ENCODE results near the gene CAMTA1.

CAMTA1 gene

DNA sequence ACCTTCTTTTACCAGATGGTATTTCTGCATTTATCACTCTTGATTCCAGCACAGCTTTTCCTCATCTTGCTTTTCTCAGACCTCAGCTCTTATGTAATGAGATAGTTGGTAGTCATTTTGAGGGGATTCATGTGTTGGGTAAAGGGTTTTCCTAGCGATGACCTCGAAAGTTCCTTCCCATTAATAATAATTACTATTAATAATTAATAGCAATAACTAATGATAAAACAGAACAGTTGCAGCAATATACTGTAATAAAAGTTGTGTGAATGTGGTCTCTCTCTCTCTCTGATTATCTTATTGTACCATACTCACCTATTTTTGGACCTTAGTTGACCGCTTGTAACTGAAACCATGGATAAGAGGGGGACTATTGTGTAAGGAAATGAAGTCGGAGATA is 14.2 kb downstream of the CAMTA1 start:
- DNase-seq (ENCODE audit: low read depth) = no peak
- H3K4me3 ChIP-seq (ENCODE audit: low read depth, low read length) = no peak overlapping the region
- TF ChIP-seq, protein P1, sequence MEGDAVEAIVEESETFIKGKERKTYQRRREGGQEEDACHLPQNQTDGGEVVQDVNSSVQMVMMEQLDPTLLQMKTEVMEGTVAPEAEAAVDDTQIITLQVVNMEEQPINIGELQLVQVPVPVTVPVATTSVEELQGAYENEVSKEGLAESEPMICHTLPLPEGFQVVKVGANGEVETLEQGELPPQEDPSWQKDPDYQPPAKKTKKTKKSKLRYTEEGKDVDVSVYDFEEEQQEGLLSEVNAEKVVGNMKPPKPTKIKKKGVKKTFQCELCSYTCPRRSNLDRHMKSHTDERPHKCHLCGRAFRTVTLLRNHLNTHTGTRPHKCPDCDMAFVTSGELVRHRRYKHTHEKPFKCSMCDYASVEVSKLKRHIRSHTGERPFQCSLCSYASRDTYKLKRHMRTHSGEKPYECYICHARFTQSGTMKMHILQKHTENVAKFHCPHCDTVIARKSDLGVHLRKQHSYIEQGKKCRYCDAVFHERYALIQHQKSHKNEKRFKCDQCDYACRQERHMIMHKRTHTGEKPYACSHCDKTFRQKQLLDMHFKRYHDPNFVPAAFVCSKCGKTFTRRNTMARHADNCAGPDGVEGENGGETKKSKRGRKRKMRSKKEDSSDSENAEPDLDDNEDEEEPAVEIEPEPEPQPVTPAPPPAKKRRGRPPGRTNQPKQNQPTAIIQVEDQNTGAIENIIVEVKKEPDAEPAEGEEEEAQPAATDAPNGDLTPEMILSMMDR (IDR thresholded peaks at IDR 0.05; ENCODE audit: insufficient read depth, low read depth, low read length, missing control alignments) = no peak

DNA sequence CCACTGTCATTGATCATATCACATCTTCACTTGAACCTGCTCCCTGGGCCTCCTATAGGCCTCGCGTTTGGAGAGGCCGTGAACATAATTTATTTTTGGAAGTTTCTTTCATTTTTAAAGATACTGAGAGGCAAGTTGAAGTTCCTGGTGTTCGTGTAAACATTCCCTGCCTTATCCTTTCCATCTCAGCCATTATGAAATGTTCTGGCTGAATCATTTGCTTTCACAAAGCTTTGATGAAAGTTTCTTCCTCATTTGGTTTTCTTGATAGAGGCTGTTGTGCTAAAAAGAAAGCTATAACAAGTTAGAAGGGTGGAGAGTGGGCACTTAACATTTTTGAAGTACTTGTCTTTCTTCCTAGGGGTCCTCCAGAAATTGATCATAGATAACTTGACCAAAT is 15.5 kb downstream of the CAMTA1 start:
- H3K4me3 ChIP-seq (ENCODE audit: low read depth, low read length) = no peak overlapping the region
- TF ChIP-seq, protein P1 (IDR thresholded peaks at IDR 0.05; ENCODE audit: insufficient read depth, low read depth, low read length, missing control alignments) = no peak
- no peak for DNase-seq (ENCODE audit: low read depth)

DNA sequence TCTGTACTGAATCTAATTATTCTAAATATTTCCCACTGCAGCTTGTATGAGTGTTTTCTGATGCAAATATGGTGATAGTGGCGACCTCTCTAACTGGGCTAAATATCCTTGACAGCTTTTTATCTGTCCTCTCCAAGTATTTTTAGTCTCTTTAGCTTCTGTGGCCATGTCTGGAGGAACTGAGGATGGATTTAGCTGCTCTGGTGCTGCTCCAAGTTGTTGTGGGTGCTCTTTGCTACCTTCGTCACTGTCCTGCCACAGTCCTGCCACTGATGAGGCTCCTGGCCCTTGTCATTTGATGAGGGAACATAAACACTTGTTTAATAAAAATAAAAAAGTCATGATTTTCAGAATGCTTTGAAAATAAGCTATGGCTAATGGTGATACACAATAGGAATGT is 15.9 kb downstream of the CAMTA1 start:
- TF ChIP-seq, protein P1 (IDR thresholded peaks at IDR 0.05; ENCODE audit: insufficient read depth, low read depth, low read length, missing control alignments) = no peak
- H3K4me3 ChIP-seq (ENCODE audit: low read depth, low read length) = no peak overlapping the region
- no peak for DNase-seq (ENCODE audit: low read depth)

DNA sequence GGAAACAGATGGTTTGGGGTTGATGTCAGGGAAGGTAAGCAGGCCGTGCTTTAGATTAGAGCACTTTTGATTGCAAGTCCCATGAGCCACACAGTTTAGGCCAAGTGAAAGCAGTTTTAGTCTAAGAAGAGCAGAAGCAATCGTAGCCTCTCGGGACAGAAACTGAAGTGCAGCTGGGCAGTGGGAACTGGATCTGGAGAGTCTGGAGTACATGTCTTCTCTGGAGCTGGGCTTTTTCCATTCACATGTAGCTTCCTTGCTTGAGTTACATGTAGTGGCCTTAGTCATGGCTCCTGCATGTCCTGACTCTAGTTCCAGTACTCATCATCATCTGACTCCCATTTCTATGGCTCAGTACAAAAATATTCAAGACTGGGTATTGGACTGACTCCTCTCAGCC is 16.7 kb downstream of the CAMTA1 start:
- TF ChIP-seq, protein P1 (IDR thresholded peaks at IDR 0.05; ENCODE audit: insufficient read depth, low read depth, low read length, missing control alignments) = no peak
- DNase-seq (ENCODE audit: low read depth) = no peak
- no peak overlapping the region for H3K4me3 ChIP-seq (ENCODE audit: low read depth, low read length)

DNA sequence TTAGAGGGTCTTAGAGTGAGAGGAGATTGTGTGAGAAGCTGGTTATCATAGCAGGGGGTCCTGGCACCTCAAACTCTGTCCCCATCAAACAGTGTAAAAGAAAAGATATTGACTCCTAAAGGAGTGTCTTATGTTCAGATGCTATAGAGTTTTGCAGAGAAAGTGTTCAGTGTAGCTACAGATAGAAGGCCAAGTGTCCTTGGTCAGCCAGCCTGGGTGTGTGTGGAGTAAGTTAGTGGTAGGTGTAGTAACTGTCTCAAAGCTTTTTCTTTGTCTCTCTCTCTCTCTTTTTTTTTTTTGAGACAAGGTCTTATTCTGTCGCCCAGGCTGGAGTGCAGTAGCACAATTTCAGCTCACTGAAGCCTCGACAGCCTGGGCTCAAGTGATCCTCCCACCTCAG is 17.2 kb downstream of the CAMTA1 start:
- no peak overlapping the region for H3K4me3 ChIP-seq (ENCODE audit: low read depth, low read length)
- TF ChIP-seq, protein P1 (IDR thresholded peaks at IDR 0.05; ENCODE audit: insufficient read depth, low read depth, low read length, missing control alignments) = no peak
- DNase-seq (ENCODE audit: low read depth) = no peak

DNA sequence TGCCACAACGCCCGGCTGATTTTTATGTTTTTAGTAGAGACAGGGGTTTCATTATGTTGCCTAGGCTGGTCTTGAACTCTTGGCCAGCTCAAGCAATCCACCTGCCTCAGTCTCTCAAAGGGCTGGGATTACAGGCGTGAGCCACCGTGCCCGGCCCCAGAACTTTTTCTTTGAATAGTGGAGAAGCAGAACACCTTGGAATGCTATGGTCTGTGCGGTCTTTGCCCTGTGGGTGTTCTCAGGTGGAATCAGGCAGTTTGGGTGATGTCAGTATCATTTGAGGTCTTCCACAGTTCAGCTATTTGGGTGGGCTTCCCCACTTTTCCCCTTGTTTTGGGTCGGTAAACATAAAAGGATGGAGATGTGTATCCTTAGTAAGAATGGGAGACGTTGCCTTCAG is 17.6 kb downstream of the CAMTA1 start:
- no peak for DNase-seq (ENCODE audit: low read depth)
- H3K4me3 ChIP-seq (ENCODE audit: low read depth, low read length) = no peak overlapping the region
- TF ChIP-seq, protein P1 (IDR thresholded peaks at IDR 0.05; ENCODE audit: insufficient read depth, low read depth, low read length, missing control alignments) = no peak

DNA sequence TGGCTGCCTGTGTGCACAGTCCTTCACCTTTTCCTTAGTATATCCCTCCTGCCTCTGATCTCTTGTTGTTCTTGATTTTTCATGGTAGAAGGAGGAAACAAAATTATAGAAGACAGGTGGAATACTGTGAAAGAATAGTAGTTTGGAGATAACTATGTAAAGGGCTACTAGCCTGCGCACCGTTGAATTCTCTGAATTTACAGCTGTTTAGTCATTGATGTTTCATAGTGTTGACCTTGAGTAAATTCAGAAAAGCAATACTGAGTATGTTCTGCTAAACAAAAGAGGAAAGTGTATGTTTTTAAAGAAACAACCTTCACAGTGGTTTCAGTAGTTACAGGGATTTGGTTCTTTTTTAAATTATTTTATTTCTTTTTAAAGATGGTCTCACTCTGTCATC is 18.1 kb downstream of the CAMTA1 start:
- TF ChIP-seq, protein P1 (IDR thresholded peaks at IDR 0.05; ENCODE audit: insufficient read depth, low read depth, low read length, missing control alignments) = no peak
- no peak overlapping the region for H3K4me3 ChIP-seq (ENCODE audit: low read depth, low read length)
- DNase-seq (ENCODE audit: low read depth) = no peak

Data from GM12865 (cell line).